Esophagus squamous epithelium (tissue), 5 donors: ENCODE data around the gene ZCRB1. TPM values are rescaled to one million over a fixed set of nuclear protein-coding genes. Genes with fewer than 3 reads are reported as not detected.

Experiments
- DNase-seq: peaks from one replicate; lab custom pipeline; 2025; lab: John Stamatoyannopoulos, UW
- H3K27ac ChIP-seq, 4 donors: fragments of 200-600 bp; sonication (generic); one replicate each; pipeline ENCODE4 v1.5.1; 2016 to 2019; ENCODE audit warnings: mild to moderate bottlenecking in 1 of 4
- H3K27me3 ChIP-seq, 4 donors: fragments of 200-600 bp; sonication (generic); 1 replicate in 3 of 4; 2 replicates in 1 of 4; pipeline versions ENCODE4 v1.5.1 to v1.6.0; 2017 to 2021; ENCODE audit warnings: antibody characterized with exemption in 1 of 4
- H3K36me3 ChIP-seq, 3 donors: fragments of 200-600 bp; sonication (generic); one replicate each; pipeline ENCODE4 v1.5.1; 2016 to 2019
- H3K4me1 ChIP-seq, 3 donors: fragments of 200-600 bp; sonication (generic); one replicate each; pipeline ENCODE4 v1.5.1; 2017 to 2019
- H3K4me3 ChIP-seq, 4 donors: fragments of 200-600 bp; sonication (generic); 1 replicate in 3 of 4; 2 replicates in 1 of 4; pipeline ENCODE4 v1.5.1; 2016 to 2019; ENCODE audit warnings: mild to moderate bottlenecking in 2 of 4, moderate library complexity in 1 of 4
- H3K9me3 ChIP-seq, 3 donors: fragments of 200-600 bp; sonication (generic); one replicate each; pipeline ENCODE4 v1.5.1; 2016 to 2019
- POLR2A ChIP-seq, 4 donors: fragments of 450-650 bp; IDR thresholded peaks; one replicate each; pipeline ENCODE4 v1.6.1; 2017; ENCODE audit warnings: antibody characterized with exemption in 4 of 4, mild to moderate bottlenecking in 4 of 4, moderate library complexity in 3 of 4
- WGBS, 2 donors: methylation state at CpG; one replicate each; pipeline ENCODE4 v1.1.5; 2018; 5-methylcytosine and 5-hydroxymethylcytosine counted together
- intact Hi-C: fragments of 100-400 bp; cut with DNase I; formaldehyde crosslinking; loops from one replicate; pipeline ENCODE4 v1.15.0; 2022
- total RNA-seq, 4 donors: library from RNA; depleted of rRNA; stranded (reverse); fragments of >200 nt; gene quantifications; one replicate each; pipeline ENCODE4 v1.1.0, GENCODE V29; 2016
- TF ChIP-seq, protein P1 (sequence below), 6 experiments: fragments of 450-650 bp in 4 of 6; fragments of 200-600 bp in 2 of 6; sonication (generic) in 2 of 6; IDR thresholded peaks; one replicate each; pipeline ENCODE4 v1.5.1; 2016 to 2019; ENCODE audit warnings: antibody characterized with exemption in 6 of 6, mild to moderate bottlenecking in 4 of 6, moderate library complexity in 4 of 6
- donor health status: DM: yes; HTN: yes; CAD: no.

ZCRB1 gene, protein sequence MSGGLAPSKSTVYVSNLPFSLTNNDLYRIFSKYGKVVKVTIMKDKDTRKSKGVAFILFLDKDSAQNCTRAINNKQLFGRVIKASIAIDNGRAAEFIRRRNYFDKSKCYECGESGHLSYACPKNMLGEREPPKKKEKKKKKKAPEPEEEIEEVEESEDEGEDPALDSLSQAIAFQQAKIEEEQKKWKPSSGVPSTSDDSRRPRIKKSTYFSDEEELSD
- 10 to 100 TPM in 3 of 4 donors, 1 to 10 TPM in 1; 7.7 to 22.5 (median 17.8) TPM for total RNA-seq

- peak; percentile 22 for DNase-seq
- TF ChIP-seq, protein P1, sequence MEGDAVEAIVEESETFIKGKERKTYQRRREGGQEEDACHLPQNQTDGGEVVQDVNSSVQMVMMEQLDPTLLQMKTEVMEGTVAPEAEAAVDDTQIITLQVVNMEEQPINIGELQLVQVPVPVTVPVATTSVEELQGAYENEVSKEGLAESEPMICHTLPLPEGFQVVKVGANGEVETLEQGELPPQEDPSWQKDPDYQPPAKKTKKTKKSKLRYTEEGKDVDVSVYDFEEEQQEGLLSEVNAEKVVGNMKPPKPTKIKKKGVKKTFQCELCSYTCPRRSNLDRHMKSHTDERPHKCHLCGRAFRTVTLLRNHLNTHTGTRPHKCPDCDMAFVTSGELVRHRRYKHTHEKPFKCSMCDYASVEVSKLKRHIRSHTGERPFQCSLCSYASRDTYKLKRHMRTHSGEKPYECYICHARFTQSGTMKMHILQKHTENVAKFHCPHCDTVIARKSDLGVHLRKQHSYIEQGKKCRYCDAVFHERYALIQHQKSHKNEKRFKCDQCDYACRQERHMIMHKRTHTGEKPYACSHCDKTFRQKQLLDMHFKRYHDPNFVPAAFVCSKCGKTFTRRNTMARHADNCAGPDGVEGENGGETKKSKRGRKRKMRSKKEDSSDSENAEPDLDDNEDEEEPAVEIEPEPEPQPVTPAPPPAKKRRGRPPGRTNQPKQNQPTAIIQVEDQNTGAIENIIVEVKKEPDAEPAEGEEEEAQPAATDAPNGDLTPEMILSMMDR (IDR thresholded peaks at IDR 0.05) = peak in 1 of 6 experiments; percentile 9
- peak in 3 of 4 donors; percentile 4 to 76 (median 56) for TF ChIP-seq POLR2A (IDR thresholded peaks at IDR 0.05)
- peak within 1 kb of the TSS; percentile 65 to 93 (median 84) for H3K4me3 ChIP-seq
- WGBS, 2 donors = 0 to 1% methylated on average over 37 to 38 of the region's 55 CpGs
- H3K9me3 ChIP-seq = no peaks in the 10 kb centered on the region
- H3K36me3 ChIP-seq = peaks cover 0 to 35% (median 0%) of the 10 kb centered on the region in 3 donors
- H3K27ac ChIP-seq = peak within 1 kb of the TSS; percentile 88 to 94 (median 93)
- H3K4me1 ChIP-seq = peaks cover 14 to 53% (median 15%) of the 10 kb centered on the region in 3 donors
- H3K27me3 ChIP-seq = no peaks in the 10 kb centered on the region
- intact Hi-C loops = no loop called here
Observed at GRCh38 chr12:42325653-42326474, at the start of gene ZCRB1, which contains the start of gene PPHLN1. Gene ZCRB1 (minus strand): TSS chr12:42326094. CDS start chr12:42324102, 1,992 bp downstream. Gene PPHLN1 (plus strand): TSS chr12:42326167. CDS start chr12:42335903, 9,736 bp downstream.

GRCh38 chr12:42373669-42374068, 47.8 kb upstream of the ZCRB1 start:
- Histone ChIP-seq H3K27me3 (no peaks in the 10 kb centered on the region), H3K27ac (no peak overlapping the region), H3K36me3 (peaks cover 0 to 35% (median 0%) of the 10 kb centered on the region in 3 donors), H3K4me1 (no peaks in the 10 kb centered on the region), H3K4me3 (no peak overlapping the region), H3K9me3 (no peaks in the 10 kb centered on the region)
- DNase-seq = no peak
- TF ChIP-seq POLR2A (IDR thresholded peaks at IDR 0.05) = no peak
- TF ChIP-seq, protein P1 (IDR thresholded peaks at IDR 0.05) = no peak
- intact Hi-C loops = no loop called here

DNA sequence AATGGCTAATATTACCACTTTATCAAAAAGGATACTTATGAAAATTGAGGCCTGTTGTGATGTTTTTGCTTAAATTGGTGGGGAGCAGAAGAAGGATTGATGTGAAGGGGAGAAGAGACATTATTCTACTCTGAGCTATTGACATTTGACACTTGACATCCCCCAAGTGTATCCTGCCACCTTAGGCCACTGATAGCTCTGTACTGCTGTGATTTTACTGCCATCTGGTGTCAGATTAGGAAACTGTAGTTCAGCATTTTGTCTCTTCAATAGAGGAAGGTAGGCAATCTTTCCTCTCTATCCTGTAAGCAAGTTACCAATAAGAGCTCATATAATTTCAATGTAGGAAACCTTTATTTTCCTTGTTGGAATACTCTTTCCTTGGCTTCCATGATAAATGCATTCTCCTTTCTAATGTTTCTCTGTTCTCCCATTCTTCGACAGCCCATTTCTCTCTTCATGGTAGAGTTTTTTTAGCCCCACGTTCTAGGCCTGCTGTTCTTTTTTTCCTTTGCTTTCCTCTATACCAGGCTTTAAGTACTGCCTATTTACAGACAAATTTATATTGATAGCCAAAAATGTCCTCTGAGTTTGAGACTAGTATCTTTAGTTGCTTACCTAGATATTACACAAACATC, 46.4 kb upstream of the ZCRB1 start:
- H3K4me1 ChIP-seq = no peaks in the 10 kb centered on the region
- H3K4me3 ChIP-seq = no peak overlapping the region
- no peak for DNase-seq
- no peak overlapping the region for H3K27ac ChIP-seq
- no peak for TF ChIP-seq POLR2A (IDR thresholded peaks at IDR 0.05)
- TF ChIP-seq, protein P1 (IDR thresholded peaks at IDR 0.05) = peak in 5 of 6 experiments; percentile 37 to 79 (median 58)
- H3K9me3 ChIP-seq = no peaks in the 10 kb centered on the region
- intact Hi-C loops = no loop called here
- H3K27me3 ChIP-seq = no peaks in the 10 kb centered on the region
- WGBS, 2 donors = 89 to 97% methylated on average over 2 of the region's 2 CpGs
- peaks cover 0 to 29% (median 0%) of the 10 kb centered on the region in 3 donors for H3K36me3 ChIP-seq

- H3K4me3 ChIP-seq = no peak overlapping the region
- WGBS, 2 donors = 67 to 79% methylated on average over 4 of the region's 4 CpGs
- no peak for TF ChIP-seq POLR2A (IDR thresholded peaks at IDR 0.05)
- TF ChIP-seq, protein P1 (IDR thresholded peaks at IDR 0.05) = no peak
- no peak overlapping the region for H3K27ac ChIP-seq
- H3K27me3 ChIP-seq = no peaks in the 10 kb centered on the region
- DNase-seq = no peak
- no peaks in the 10 kb centered on the region for H3K4me1 ChIP-seq
- H3K36me3 ChIP-seq = peaks cover 0 to 8% (median 0%) of the 10 kb centered on the region in 3 donors
- H3K9me3 ChIP-seq = no peaks in the 10 kb centered on the region
- intact Hi-C loops = no loop called here
Observed at GRCh38 chr12:42370013-42370412, 44.1 kb upstream of the ZCRB1 start.
